HepG2 (cell line): ENCODE results near the gene RNASE13. TPM values are rescaled to one million over a fixed set of nuclear protein-coding genes. Genes with fewer than 3 reads are reported as not detected.
A peak's percentile ranks its signal among the peaks of the same experiment; 100 is the strongest.

Source experiments
- CREM ChIP-seq, 2 experiments: sonication (generic) in 1 of 2; formaldehyde crosslinking in 1 of 2; IDR thresholded peaks; 2 replicates each; pipeline versions ENCODE4 v1.4.0 to v1.6.1; 2016 to 2020; ENCODE audit warnings: antibody characterized with exemption in 1 of 2, mild to moderate bottlenecking in 1 of 2, missing genetic modification reagents in 1 of 2
- GATAD2A ChIP-seq: IDR thresholded peaks from 2 replicates; pipeline ENCODE4 v1.6.1; 2016
- HNRNPUL1 ChIP-seq: fragments of 200-400 bp; formaldehyde crosslinking; IDR thresholded peaks from 2 replicates; pipeline ENCODE4 v1.6.1; 2017; ENCODE audit warnings: low read depth, mild to moderate bottlenecking, low read length, moderate library complexity
- KDM5A ChIP-seq: fragments of 200-600 bp; sonication (generic); IDR thresholded peaks from 2 replicates; pipeline ENCODE4 v1.7.0; 2018; ENCODE audit warnings: antibody characterized with exemption, mild to moderate bottlenecking, low read length, borderline replicate concordance
- KDM5B ChIP-seq: sonication (generic); formaldehyde crosslinking; IDR thresholded peaks from 2 replicates; pipeline ENCODE4 v1.4.0; 2020; ENCODE audit warnings: missing genetic modification reagents, mild to moderate bottlenecking, borderline replicate concordance
- MLX ChIP-seq: IDR thresholded peaks from 2 replicates; pipeline ENCODE4 v1.6.1; 2016
- MXI1 ChIP-seq: IDR thresholded peaks from 3 replicates; pipeline ENCODE4 v1.6.1; 2012; ENCODE audit warnings: low read depth, low read length, inconsistent platforms, borderline replicate concordance
- NCOA2 ChIP-seq: sonication (generic); formaldehyde crosslinking; IDR thresholded peaks from 2 replicates; pipeline ENCODE4 v1.8.0; 2022; ENCODE audit warnings: inconsistent platforms
- NR2F2 ChIP-seq: IDR thresholded peaks from 2 replicates; pipeline ENCODE4 v1.6.1; 2012; ENCODE audit warnings: low read depth, inconsistent platforms, borderline replicate concordance
- PPARG ChIP-seq: conservative IDR thresholded peaks from 2 replicates; pipeline ENCODE4 v1.6.1; 2016; ENCODE audit warnings: missing biosample characterization, missing genetic modification reagents
- RELA ChIP-seq: sonication (generic); formaldehyde crosslinking; IDR thresholded peaks from 2 replicates; pipeline ENCODE4 v1.4.0; 2020; ENCODE audit warnings: missing genetic modification reagents
- SALL1 ChIP-seq: sonication (generic); formaldehyde crosslinking; IDR thresholded peaks from 2 replicates; pipeline ENCODE4 v1.8.0; 2022; ENCODE audit warnings: mild to moderate bottlenecking, missing genetic modification reagents
- SAP130 ChIP-seq: IDR thresholded peaks from 2 replicates; pipeline ENCODE4 v1.6.1; 2016; ENCODE audit warnings: low read depth
- SOX13 ChIP-seq, 3 experiments: fragments of 450-650 bp in 1 of 3; sonication (generic) in 1 of 3; formaldehyde crosslinking in 1 of 3; IDR thresholded peaks in 2 of 3; conservative IDR thresholded peaks in 1 of 3; 2 replicates each; pipeline versions ENCODE4 v1.5.0 to v1.6.1; 2016 to 2020; ENCODE audit warnings: antibody characterized with exemption in 1 of 3, mild to moderate bottlenecking in 1 of 3, missing compliant biosample characterization in 1 of 3, missing genetic modification reagents in 1 of 3, moderate library complexity in 1 of 3
- STAG1 ChIP-seq: sonication (generic); formaldehyde crosslinking; IDR thresholded peaks from 2 replicates; pipeline ENCODE4 v1.4.0; 2020; ENCODE audit warnings: missing genetic modification reagents
- THAP11 ChIP-seq: IDR thresholded peaks from 2 replicates; pipeline ENCODE4 v1.6.1; 2016; ENCODE audit warnings: missing biosample characterization, missing genetic modification reagents
- ZFX ChIP-seq: sonication (generic); formaldehyde crosslinking; IDR thresholded peaks from 2 replicates; pipeline ENCODE4 v1.4.0; 2020; ENCODE audit warnings: mild to moderate bottlenecking, low read depth, missing genetic modification reagents, moderate library complexity
- ZNF263 ChIP-seq: sonication (generic); formaldehyde crosslinking; IDR thresholded peaks from 2 replicates; pipeline ENCODE4 v1.4.0; 2020; ENCODE audit warnings: missing genetic modification reagents
- ZNF333 ChIP-seq: sonication (generic); formaldehyde crosslinking; IDR thresholded peaks from 2 replicates; pipeline ENCODE4 v1.4.0; 2020; ENCODE audit warnings: mild to moderate bottlenecking, missing genetic modification reagents, borderline replicate concordance
- ZNF549 ChIP-seq: sonication (generic); formaldehyde crosslinking; IDR thresholded peaks from 2 replicates; pipeline ENCODE4 v1.5.0; 2020; ENCODE audit warnings: missing genetic modification reagents
- ZNF589 ChIP-seq: sonication (generic); formaldehyde crosslinking; conservative IDR thresholded peaks from 2 replicates; pipeline ENCODE4 v1.8.0; 2022; ENCODE audit warnings: mild to moderate bottlenecking, moderate library complexity, missing genetic modification reagents
- ZNF724P ChIP-seq: sonication (generic); formaldehyde crosslinking; IDR thresholded peaks from 2 replicates; pipeline ENCODE4 v1.8.0; 2022; ENCODE audit warnings: missing genetic modification reagents, borderline replicate concordance
- ZNF788 ChIP-seq: sonication (generic); formaldehyde crosslinking; IDR thresholded peaks from 2 replicates; pipeline ENCODE4 v1.5.0; 2020; ENCODE audit warnings: mild to moderate bottlenecking, missing genetic modification reagents, borderline replicate concordance
- ZSCAN25 ChIP-seq: sonication (generic); formaldehyde crosslinking; IDR thresholded peaks from 2 replicates; pipeline ENCODE4 v1.8.0; 2022; ENCODE audit warnings: mild to moderate bottlenecking, missing genetic modification reagents
- polyA plus RNA-seq, 8 experiments: library from polyadenylated mRNA; depleted of rRNA in 3 of 8; stranded (reverse) in 7 of 8; unstranded in 1 of 8; fragments of >200 nt; fragmentation: Illumina TruSeq in 4 of 8; extraction: Trizol in 4 of 8; gene quantifications; 2 replicates each; pipeline versions ENCODE4 v1.2.1 to v1.2.3, GENCODE V29; 2011 to 2016; ENCODE audit warnings: low read depth in 4 of 8, missing spikeins in 1 of 8, mixed read lengths in 1 of 8; ENCODE audit not compliant: insufficient read depth in 1 of 8
- total RNA-seq, 5 experiments: library from RNA; depleted of rRNA; stranded (reverse); fragments of >200 nt; fragmentation: Illumina TruSeq; extraction: Trizol; gene quantifications; 2 replicates each; pipeline ENCODE4 v1.2.3, GENCODE V29; 2016; ENCODE audit warnings: low read depth in 1 of 5
- TF ChIP-seq, protein P1 (sequence below): sonication (generic); formaldehyde crosslinking; conservative IDR thresholded peaks from 2 replicates; pipeline ENCODE4 v1.4.0; 2020; ENCODE audit warnings: missing genetic modification reagents

RNASE13 gene
- total and polyA plus RNA-seq, 2 of the 13 experiments (the other 11 are each of a cell fraction or from before 2014, with no cell fraction given), result 1.0 TPM; not detected in 1

GRCh38 chr14:21039585-21040369 lies 5.2 kb upstream of the RNASE13 start (continued):
- TF ChIP-seq SOX13 (IDR thresholded peaks at IDR 0.05) (no peak), SOX13 (CRISPR knock-in tag; conservative IDR thresholded peaks at IDR 0.05 in 1 of 2, IDR thresholded peaks at IDR 0.05 in 1 of 2) (no peak), KDM5A (no peak), CREM (IDR thresholded peaks at IDR 0.05) (no peak), CREM (CRISPR knock-in tag; IDR thresholded peaks at IDR 0.05) (no peak), MLX (CRISPR knock-in tag) (no peak), ZSCAN25 (CRISPR knock-in tag) (no peak), HNRNPUL1 (no peak), MXI1 (no peak), THAP11 (CRISPR knock-in tag) (0 out of 2 replicates have a peak, but pooled peaks have one; percentile 14), STAG1 (peak; percentile 91), ZNF549 (CRISPR knock-in tag) (peak; percentile 82; the same call in 1 of the 2 replicates), ZNF333 (CRISPR knock-in tag) (no peak), NR2F2 (no peak), ZNF724P (CRISPR knock-in tag) (no peak), KDM5B (CRISPR knock-in tag) (0 out of 2 replicates have a peak, but pooled peaks have one; percentile 23), GATAD2A (CRISPR knock-in tag) (peak; percentile 29; the same call in 1 of the 2 replicates), ZNF788 (CRISPR knock-in tag) (no peak), RELA (CRISPR knock-in tag) (no peak), SALL1 (CRISPR knock-in tag) (0 out of 2 replicates have a peak, but pooled peaks have one; percentile 27), PPARG (CRISPR knock-in tag) (peak; percentile 45; the same call in 1 of the 2 replicates), NCOA2 (CRISPR knock-in tag) (no peak), SAP130 (CRISPR knock-in tag) (no peak; the same call in 1 of the 2 replicates), ZNF589 (no peak), ZNF263 (no peak), ZFX (CRISPR knock-in tag) (peak; percentile 85)
- TF ChIP-seq, protein P1, sequence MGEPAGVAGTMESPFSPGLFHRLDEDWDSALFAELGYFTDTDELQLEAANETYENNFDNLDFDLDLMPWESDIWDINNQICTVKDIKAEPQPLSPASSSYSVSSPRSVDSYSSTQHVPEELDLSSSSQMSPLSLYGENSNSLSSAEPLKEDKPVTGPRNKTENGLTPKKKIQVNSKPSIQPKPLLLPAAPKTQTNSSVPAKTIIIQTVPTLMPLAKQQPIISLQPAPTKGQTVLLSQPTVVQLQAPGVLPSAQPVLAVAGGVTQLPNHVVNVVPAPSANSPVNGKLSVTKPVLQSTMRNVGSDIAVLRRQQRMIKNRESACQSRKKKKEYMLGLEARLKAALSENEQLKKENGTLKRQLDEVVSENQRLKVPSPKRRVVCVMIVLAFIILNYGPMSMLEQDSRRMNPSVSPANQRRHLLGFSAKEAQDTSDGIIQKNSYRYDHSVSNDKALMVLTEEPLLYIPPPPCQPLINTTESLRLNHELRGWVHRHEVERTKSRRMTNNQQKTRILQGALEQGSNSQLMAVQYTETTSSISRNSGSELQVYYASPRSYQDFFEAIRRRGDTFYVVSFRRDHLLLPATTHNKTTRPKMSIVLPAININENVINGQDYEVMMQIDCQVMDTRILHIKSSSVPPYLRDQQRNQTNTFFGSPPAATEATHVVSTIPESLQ, result peak; percentile 46; the same call in 1 of the 2 replicates
